GM12801 (cell line): ENCODE measurements around the gene ROBO4.

Source experiments
- TF ChIP-seq, protein P1 (sequence below): IDR thresholded peaks from one replicate; pipeline ENCODE4 v1.5.1; 2011; ENCODE audit warnings: control low read depth; ENCODE audit not compliant: insufficient read length; ENCODE audit errors: extremely low read depth

The ROBO4 gene

DNA sequence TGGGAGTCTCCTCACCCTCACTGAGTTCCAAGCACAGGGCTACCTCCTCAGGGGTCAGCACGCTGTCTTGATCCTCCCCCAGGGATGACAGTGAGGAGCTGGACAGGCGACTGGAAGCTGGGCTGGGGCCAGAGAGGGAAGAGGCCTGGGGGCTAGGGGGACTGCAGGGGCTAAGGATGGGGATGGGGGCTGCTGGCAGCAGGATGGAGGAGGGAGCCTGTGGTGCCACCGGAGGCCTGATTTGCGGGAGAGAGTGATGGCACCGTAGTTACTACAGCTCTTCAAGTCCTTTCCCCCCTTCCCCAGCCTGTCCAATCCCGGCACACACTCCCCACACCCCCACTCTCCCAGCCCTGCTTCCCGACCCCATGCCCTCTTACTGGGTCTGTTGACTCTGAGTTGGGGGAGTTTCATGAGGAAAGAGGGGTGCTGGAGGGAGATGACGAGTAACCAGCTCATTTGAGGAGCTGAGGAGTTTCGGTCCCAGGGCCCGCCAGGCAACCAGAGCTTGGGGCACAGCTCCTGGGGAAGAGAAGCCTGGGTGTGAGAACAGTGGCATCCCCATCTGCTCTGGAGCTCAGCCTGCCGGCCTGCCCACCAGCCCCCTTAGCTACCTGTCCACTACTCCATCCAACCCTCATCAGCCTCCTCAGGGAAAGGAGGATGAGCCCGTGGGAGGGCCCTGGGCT, 10.5 kb downstream of the ROBO4 start:
- TF ChIP-seq, protein P1, sequence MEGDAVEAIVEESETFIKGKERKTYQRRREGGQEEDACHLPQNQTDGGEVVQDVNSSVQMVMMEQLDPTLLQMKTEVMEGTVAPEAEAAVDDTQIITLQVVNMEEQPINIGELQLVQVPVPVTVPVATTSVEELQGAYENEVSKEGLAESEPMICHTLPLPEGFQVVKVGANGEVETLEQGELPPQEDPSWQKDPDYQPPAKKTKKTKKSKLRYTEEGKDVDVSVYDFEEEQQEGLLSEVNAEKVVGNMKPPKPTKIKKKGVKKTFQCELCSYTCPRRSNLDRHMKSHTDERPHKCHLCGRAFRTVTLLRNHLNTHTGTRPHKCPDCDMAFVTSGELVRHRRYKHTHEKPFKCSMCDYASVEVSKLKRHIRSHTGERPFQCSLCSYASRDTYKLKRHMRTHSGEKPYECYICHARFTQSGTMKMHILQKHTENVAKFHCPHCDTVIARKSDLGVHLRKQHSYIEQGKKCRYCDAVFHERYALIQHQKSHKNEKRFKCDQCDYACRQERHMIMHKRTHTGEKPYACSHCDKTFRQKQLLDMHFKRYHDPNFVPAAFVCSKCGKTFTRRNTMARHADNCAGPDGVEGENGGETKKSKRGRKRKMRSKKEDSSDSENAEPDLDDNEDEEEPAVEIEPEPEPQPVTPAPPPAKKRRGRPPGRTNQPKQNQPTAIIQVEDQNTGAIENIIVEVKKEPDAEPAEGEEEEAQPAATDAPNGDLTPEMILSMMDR = no peak

DNA sequence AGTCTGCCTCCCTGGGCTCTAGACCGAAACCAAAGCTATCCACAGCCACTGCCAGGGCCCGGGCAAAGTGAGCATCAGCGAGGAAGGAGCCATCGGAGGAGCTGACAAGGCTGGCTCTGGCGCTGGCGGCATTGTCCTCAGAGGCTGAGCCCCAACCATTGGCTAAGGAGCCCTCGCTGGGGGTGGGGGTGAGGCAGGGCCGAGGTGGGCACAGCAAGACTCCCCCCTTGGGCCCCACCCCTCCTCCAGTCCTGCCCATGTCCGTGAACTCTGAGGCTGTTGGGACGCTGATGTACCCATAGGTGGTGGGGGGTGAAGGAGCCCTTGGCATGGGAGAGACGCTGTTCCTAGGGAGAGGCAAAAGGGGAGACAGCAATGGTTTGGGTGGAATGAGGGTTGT, 11.2 kb downstream of the ROBO4 start:
- TF ChIP-seq, protein P1 = no peak

DNA sequence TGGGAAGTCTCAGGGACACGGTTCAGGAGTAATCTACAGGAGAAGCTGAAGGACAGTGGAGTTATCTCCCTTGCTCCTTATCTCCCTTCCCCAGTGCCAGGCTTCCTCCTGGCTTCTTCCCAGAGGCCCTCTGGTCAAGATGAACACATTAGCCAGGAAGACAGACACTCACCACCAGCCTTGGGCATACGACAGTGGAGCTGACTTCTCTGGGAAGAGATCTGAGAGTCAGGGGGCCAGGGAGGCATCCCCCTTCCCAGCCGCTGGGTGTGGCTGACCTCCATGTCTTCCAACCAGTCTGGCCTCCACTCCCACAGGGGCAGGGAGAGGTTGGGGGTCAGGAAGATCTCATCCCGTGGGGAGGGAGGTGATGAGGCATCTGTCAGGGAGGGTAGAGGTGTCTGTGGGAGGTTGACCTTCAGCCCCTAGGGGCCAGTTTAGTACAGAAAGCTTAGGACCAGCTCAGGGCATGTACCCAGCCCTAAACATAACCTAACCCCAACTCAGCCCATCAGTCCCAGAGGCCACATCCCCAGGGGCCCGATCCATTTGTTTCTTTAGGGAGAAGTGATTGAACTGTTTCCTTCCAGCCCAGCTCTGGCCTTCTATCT, 12.7 kb downstream of the ROBO4 start:
- TF ChIP-seq, protein P1 = no peak

DNA sequence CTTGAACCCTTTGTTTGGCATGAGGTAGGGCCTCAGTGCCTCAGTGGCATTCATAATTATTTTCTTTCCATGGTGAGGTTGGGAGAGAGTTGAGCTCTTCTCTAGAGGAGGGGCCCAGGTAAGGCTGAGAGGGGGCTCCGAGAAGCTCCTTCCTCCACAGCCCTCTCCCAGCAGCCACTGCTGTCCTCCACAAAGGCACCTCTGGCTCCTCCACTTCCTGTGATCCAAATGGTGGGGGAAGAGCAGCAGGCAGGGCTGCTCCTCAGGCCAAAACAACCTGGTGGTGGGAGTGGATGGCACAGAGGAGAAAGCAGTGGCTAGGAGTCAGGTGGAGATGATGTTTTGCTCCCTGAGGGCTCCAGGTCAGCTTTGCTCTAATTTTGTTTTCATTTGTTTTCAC, 13.3 kb downstream of the ROBO4 start:
- TF ChIP-seq, protein P1 = no peak

DNA sequence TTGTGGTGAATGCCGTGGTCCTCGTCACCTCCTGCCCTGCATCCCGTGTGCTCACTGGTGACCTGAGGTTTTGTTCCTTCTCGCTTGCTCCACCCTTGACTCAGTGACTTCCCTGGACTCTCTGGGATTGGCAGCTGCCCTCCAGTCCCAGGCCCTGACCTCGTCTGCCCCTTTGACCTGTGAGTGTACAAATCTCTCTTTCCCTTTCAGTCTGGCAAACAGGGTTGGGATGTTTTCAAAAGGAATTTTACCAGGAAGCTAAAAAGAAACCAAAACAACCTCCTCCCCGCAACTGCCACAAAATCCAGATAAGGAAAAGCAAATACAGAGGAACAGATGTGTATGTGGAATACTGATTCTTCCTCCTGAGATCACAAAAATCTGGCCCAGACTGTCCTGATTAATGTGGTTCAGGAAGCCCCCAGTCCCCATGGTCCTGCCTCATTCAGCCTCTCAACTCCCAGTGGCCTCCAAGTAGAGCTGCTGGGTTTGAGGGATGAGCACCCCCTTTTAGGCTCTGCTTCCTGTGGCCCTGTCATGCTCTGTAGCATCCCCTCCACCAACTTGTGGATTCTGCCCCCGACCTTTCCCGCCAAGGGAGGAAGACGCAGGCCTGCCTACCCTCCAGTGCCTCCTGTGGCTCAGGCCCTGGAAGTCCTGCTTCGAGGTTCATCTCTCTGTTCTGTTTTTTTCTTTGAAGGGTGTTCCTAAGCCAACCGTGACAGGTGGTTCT, 15.2 kb downstream of the ROBO4 start:
- TF ChIP-seq, protein P1 = no peak

DNA sequence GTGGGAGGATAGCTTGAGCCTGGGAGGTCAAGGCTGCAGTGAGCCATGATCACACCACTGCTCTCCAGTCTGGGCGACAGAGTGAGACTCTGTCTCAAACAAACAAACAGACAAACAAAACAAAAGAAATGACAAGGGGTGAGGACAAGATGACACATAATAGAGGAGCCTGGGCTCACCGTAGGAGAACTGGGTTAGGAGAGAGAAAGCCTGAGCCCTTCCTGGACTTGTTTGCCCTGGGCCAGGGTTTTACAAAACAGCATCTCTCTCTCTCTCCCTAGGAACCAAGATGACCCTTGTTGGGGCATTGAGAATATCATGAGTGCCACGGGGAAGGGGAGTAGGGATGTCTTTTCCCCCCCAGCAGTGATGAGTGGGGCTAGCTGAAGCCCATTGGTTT, 16.7 kb downstream of the ROBO4 start:
- TF ChIP-seq, protein P1 = no peak

DNA sequence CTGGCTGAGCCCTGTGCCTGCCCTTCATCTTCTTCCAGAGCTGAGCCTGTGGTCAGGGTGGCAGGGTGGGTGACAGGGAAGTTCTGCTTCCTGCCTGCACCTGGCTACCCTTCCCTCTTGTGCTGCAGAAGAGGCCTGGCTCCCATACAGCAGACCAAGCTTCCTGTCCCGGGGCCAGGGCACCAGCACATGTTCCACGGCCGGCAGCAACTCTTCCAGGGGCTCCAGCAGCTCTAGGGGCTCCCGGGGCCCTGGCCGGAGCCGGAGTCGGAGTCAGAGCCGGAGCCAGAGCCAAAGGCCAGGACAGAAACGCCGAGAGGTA, 17.4 kb downstream of the ROBO4 start:
- TF ChIP-seq, protein P1 = no peak
